Measurements from ENCODE around the gene SPOCD1.
A peak's percentile ranks its signal among the peaks of the same experiment; 100 is the strongest.
"Not testable (repeated sequence)": the region's sequence is repeated elsewhere in the genome, so short reads cannot be mapped to it uniquely, and the experiment has no call there.

Gene SPOCD1

DNA sequence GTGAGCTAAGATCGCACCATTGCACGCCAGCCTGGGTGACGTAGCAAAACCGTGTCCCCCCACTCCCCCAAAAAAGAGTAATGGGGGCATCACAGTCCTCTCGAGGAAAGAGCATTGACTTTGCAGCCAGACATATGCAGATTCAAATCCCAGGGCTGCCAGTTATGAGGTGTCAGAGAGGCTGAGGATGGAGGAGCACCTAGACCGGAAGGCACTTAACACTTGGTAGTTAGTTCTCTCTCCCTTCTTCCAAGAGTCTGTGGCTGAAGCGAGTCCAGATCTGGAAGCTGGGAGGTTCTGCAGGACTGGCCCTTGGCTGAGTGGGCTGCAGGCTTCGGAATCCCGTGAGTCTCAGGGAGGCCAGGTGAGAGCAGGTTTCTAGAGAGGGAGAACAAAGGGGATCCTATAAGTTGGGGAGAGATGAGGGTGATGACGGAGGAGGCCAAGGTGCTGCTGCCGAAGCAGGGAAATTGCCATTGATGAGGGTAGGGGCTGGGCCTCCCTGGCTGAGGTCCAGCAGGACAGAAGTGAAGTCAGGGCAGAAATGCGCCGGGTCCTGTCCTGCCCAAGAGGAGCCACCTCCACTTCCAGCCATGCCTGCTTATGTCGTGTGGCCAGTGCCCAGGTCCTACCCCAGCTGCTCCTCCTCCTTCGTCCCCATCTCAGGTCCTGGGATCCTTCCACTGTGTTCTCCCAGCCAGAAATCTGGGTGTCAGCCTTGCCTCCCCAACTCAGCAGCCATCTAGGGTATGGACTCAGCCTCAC, 13.3 kb upstream of the SPOCD1 start:
- no peak for DNase-seq

DNA sequence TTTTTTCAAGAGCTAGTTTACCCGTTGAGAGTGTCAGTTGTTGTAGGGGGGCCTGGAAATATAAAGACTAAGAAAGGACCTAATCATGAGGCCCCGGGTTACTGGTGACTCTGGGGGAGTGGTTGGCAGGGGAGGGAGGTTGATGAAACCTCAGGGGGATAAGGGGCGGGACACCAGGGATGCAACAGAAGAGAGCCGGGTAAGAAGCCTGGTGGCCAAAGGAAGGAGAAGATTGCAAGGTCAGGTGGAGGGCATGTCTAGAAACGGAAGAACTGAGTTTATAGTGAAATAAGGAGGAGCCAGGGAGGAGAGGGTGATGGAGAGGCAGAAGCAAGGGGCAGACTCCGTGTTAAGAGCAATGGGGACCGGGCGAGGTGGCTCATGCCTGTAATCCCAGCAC, 12.5 kb upstream of the SPOCD1 start:
- DNase-seq: no peak

DNA sequence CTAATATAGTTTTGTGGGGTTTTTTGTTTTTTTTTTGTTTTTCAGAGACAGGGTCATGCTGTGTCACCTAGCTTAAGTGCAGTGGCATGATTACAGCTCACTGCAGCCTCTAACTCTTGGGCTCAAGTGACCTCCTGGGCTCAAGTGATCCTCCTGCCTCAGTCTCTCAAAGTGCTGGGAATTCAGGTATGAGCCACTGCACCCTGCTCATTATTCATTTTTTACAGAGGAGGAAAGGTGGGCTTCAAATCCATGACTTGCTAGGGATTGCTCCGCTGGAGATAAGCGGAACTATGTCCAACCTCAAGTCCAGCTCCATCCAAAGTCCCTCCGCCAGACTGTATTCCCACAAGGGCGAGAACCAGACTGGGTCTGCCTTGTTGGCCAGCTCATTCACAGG, 8.0 kb upstream of the SPOCD1 start:
- no peak for DNase-seq

DNA sequence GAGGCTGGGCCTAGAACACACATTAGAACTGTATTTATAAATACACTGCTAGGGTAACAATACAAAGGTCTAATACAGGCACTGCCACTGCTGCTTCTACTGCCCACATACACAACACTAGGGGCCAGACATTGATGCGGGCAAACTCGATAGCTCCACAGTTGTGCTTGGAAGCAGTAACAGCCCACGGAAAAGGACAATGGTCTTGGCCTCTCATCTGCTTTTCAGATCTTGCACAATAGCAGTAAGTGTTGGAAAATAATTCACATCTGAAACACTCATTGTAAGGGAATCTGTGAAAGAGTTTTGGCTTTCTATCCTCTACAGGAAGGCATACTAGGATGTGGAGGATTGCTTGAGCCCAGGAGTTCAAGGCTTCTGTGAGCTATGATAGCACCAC, 6.9 kb upstream of the SPOCD1 start:
- no peak for DNase-seq

DNA sequence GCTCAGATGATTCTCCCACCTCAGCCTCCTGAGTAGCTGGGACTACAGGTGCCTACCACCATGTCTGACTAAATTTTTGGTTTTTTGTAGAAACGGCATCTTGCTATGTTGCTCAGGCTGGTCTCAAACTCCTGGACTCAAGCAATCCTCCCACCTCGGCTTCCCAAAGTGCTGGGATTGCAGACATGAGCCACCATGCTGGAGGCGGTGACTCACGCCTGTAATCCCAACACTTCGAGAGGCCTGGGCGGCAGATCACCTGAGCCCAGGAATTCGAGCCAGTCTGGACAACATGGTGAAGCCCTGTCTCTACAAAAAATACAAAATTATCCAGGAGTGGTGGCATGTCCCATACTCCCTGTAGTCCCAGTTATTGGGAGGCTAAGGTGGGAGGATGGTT, 4.4 kb upstream of the SPOCD1 start:
- not testable (repeated sequence) for DNase-seq

DNA sequence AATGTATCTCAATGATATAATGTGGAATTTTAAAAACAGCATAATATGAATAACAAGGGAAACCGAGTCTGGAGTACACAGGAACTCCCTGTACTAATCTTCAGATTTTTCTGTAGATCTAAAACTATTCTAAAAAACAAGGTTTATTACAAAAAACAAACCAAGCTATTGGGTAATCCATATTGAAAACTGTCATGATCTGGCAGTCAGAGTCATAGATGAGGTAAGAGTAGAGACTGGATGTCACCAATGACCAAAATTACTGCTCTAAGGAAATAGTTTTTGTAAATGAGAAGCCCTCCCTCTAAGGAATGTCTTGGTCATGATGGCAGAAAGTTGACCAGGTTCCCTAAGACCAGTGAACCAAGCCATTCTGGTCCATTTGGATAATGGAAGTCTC, 2.4 kb upstream of the SPOCD1 start:
- DNase-seq: no peak

DNA sequence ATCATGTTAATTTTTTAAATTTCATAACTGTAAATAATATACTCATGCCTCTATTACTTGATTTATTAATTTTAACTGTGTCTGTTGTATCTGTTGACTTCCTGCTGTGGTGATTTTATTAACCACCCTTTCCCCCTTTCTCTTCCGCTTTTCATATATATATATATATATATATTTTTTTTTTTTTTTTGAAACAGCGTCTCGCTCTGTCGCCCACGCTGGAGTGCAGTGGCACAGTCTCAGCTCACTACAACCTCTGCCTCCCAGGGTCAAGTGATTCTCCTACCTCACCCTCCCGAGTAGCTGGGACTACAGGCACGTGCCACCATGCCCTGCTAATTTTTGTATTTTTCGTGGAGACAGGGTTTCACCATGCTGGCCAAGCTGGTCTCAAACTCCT, 1.1 kb upstream of the SPOCD1 start:
- DNase-seq: not testable (repeated sequence)

DNA sequence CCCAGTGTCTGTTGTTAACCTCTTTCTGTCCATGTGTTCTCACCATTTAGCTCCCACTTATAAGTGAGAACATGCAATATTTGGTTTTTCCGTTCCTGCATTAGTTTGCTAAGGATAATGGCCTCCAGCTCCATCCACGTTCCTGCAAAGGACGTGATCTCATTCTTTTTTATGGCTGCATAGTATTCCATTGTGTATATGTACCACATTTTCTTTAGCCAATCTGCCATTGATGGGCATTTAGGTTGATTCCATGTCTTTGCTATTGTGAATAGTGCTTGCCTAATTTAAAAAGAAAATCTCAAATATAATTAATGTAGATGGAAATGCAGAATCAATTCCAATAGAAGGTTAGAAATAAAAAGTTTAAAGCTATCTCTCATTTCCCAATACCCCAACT, 679 bp upstream of the SPOCD1 start:
- not testable (repeated sequence) for DNase-seq

DNA sequence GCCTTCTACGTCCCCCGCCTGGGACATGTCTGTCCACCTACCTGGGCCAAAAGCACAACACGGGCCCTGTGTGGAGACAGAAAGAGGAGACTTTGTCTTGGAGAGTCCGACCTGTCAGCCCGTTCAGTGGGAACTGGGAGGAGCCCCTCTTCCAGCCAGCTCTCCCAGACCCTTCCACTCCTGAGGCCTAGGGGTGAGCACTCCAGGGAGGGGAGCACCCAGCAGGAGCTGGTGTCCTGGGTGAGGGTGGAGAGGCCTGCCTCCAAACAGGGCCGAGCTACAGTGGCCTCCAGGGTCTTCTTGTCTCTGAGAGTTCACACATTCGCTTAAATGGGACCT, 546 bp downstream of the SPOCD1 start:
- DNase-seq: no peak

DNA sequence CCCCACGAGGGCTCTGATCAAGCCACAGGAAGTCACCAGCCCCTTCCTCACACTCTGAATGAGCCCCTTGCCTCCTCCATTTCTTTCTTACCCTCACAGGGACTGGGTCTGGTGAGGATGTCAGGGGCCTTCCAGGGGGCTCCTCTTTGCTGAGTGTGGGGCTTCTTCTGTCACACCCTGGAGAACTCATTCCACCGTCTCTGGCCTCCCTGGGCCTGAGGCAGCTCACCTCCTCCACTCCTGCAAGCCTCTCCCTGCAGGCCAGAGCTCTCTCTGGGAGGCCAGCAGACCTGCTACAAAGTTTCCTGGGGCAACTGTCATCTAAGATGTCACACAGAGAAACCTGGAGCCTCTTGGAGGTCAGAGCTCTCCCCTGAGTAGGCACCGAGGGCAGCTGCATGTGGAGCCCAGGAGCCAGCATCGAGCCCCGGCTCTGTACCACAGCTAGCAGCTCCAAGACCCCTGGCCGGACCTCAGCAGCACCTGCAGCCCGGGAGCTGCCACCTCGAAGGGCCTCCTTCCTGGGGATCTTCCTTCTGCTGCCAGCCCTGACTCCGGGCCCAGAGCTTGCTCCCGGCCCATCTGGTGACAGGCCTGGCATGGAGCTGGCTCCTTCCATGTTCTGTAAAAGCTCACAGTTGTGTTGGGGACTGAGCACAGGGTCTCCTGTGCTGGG, 1.1 kb downstream of the SPOCD1 start:
- DNase-seq: no peak

DNA sequence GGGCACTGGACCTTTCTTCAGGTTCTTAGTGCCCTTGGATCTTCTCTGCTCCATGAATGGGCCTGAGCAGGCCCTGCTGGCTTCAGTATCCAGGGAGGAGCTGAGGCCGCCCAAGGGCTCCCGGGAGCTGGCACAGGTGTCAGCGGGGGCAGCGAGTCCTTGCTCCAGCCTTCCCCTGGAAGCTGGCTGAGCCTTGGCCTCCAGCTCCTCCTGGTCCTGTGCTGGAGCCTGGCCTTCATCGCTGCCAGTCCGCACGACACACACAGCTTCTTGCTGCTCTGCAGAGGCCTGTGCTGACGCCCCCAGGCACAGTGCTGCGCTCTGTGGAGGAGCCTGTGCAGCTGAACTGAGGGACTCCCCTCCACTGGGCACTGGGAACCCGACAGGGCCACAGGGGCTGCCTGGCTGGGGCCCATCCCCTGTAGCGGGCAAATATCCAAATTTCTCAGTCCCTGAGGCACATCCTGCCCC, 1.7 kb downstream of the SPOCD1 start:
- DNase-seq: no peak

DNA sequence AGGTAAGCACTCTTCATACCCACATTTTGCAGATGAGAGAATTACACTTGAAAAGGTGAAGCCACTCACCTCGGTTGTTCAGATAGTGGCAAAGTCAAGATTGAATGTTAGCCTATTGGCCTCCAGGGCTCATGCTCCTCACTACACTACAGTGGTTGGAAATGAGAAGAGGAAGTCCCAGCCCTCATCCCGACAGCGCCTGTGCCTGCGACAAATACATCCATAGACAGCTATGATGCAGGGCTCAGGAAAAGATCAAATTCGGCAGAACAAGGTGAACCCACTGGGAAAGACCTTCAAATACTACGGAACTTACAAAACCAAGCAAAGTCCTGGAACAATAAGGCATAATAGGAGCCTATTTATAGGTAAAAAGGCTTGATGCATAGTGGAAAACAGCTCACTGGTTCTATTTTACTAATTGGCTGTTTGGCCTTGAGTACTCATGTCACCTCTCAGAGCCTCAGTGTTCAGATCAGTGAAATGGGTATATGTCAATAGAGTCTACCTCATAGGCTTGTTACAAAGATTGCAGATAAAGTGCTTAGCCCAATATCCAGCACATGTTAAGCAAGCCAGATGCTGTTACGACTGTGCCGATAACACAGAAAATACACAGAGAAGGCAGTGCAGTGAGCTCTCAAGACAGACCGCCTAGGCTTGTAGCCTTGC, 3.5 kb downstream of the SPOCD1 start:
- DNase-seq: no peak

DNA sequence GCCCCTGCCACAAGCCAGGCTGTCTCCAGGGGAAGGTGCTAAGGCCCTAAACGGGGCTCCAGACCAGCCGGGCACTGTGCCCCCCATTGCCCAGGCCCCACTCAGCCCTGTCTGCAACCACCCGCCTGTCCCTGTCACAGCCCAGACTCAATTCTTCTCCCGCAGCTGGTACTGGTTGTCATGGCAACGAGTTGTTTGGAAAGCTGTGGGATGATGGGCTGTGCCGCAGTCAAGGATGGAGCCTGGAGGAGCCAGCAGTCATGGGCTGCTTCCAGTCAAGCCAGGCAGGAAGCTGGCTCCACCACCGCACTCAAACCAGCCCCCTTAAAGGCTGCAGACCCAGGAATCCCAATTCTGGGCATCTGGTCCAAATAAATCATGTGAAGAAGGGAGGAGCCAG, 4.2 kb downstream of the SPOCD1 start:
- DNase-seq: peak; percentile 82

DNA sequence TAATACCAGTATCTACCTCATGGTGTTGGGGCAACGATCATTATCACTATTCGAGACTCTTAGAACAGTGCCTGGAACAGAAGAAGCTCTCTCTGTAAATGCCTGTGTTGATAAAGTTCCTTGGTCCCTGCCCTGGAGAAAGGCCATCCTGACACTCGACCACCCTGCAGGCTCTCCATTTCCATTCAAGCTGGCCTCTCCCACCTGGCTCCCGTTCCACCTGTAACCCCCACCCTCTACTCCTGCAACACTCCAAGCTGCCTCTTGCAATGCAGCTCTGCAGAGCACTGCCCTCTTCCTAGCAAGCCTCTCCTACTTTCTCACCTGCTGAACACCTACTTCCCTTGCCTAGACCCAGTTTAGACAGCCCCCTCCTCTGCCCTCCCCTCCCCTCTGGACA, 6.1 kb downstream of the SPOCD1 start:
- DNase-seq: no peak

DNA sequence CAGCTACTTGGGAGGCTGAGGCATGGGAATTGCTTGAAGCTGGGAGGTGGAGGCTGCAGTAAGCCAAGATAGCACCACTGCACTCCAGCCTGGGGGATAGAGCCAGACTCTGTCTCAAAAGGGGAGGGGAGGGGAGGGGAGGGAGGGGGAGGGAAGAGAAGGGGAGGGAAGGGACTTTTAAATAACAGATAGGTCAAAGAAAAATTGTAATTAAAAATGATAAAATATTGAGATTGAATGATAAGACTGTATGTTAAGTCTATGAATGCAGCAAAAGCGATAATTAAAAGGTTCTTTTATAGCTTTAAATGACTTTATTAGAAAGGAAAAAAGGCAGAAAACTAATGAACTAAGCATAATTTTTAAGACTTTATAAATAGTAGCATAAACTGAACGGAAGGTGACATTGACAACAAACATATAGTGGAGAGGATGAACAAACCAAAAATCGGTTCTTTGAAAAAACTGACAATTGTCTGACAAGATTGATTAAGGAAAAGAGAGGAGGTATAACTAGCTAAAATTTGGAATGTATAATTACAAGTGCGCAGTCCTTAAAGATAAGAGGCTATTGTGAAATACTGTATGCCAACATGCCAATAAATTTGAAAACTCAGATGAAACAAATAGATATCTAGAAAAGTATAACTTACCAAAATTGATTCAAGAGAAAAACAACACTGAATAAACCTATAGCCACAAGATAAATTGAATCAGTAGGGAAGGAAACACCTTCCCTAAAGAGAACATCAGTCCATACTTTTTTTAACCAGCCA, 8.4 kb downstream of the SPOCD1 start:
- no peak for DNase-seq

DNA sequence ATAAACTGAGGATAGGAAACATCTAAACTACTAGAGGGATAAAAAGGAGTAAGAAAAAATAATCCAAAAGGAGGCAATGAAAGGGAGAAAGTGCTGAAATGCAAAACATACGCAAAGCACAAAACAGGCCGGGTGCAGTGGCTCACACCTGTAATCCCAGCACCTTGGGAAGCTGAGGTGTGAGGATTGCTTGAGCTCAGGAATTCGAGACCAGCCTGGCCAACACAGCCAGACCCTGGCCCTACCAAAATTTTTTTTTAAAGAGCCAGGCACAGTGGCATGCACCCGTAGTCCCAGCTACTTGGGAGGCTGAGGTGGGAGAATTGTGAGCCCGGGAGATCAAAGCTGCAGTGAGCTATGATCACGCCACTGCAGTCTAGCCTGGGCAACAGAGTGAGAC, 10.5 kb downstream of the SPOCD1 start:
- DNase-seq: no peak

DNA sequence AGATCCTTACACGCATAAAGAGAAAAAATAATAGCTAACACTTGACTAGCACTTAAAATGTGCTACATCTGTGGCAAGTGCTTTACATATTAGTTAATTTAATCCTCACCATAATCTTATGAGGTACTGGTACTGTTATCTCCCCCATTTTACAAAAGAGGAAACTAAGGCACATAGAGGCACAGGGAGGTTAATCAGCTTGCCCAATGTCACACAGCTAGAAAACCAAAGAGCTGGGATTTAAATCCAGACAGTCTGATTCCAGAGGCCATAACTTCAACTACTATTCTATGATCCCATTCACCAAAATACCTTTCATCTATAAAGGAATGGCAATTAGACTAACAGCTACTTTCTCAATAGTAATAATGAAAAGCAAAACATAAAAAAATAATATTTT, 11.7 kb downstream of the SPOCD1 start:
- DNase-seq: no peak

DNA sequence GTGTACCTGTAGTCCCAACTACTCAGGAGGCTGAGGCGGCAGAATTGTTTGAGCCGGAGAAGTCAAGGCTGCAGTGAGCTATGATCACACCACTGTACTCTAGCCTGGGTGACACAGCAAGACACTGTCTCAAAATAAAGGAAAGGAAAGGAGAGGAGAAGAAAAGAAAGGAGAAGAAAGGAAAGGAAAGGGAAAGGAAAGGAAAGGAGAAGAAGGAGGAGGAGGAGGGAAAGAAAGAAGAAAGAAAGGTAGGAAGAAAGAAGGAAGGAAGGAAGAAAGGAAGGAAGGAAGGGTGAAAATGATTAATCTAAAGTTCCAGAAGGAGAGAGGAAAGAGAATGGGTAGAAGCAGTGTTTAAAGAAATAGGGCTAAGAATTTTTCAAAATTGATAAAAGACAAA, 12.2 kb downstream of the SPOCD1 start:
- no peak for DNase-seq

DNA sequence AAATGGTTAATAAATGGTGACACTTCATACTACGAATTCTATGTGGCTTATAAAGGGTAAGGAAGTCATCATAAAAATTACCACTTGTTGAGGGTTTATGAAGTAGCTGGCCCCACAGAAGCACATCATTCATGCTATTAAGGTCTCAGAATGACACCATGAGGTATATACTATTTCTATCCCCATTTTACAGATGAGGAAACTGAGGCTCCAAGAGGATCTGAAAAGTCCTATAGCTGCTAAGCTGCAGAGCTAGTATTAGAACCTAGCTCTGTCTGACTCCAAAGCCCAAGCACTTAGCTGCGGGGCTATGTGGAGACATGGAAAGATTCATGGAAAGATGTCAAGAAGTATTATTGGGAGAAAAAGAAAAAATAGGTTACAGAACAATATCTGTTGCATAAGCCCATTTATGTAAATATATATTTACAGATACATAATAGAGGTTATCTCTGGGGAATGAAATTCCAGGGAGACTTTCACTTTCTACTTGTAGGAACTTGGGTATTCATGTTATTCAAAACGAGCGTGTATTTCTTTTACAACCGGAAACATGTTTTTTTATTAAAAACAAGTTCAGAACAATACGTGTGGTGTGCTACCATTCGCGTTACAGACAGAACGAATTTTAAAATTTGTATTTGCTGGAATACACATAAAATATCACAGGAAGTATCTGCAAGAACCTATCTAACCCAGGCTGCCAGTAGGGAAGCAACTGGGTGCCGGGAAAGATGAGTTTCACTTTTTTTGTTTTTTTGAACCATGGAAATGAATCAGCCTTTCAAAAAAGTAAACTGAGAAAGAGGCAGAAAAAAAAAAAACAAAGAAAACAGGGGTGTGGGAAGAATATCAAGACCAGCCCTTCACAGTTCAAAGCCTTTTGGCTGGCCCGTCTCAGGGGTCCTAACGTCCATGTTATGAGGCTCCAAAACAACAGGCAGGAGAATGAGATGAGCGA, 13.4 kb downstream of the SPOCD1 start:
- DNase-seq: no peak

DNA sequence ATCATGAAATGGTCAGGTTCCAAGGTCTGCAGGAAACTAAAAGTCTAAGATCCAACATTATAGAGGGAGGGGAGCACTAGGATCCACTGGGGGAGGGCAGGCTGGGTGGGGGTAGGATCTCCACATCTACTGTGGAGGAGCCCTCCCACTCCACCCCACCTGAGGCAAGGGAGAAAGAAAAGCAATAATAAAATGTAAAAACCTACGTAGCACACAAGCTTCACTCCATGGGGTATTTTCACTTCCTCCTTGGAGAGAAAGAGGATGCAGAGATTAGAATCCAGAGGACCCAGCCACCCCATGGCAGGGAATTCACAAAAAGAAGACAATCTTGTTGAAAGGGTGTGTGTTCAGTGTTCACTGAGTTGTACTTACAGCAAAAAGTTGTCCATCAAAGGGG, 14.4 kb downstream of the SPOCD1 start:
- DNase-seq: no peak

DNA sequence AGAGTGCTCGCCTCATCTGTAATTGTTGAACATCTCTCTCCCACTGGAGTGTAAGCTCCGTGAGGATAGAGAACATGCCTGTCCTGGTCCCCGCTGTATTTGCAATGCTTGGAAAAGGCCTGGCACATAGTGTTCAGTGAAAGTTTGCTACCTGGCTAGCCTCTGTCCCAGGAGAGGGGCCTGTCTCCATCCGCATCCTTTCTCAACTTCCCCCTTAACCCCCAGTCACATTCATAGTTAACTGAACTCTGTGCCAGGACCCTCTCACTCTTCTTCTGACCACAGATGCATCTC, 15.2 kb downstream of the SPOCD1 start:
- no peak for DNase-seq

DNA sequence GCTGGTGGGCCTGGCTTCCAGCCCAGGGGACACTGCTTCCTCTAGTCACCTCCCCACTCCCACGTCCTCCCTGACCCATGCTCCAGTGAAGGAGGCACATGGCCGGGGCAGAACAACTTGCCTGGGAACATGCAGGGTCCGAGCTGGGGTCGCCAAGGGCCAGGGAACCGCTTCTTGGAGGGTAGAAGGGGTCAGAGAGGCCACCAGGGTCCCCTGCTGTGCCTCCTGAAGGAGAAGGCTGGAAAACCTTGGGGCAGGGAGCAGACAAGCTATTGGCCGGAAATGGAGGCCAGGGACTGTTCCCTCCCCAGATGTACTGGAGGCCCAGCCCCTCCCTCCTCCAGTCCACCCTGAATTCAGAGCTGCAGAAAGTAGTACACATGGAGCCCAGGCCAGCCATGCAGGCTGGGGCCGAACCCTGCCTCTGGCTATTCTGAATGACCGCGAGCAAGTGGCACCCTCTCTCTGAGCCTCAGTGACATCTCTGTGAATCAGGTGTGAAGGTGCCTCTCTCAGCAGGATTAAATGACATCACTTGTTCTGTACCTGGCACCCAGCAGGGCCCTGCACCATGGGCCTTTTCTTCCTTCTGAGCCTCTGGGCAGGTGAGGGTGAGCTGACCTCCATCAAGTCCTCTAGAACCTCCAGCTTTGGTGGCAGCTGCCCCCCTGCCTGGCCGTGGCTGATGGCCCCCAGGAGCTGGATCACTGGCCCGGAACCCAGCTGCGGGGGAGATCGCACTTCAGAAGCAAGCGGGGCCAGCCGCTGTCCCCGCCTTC, 15.7 kb downstream of the SPOCD1 start:
- DNase-seq: no peak
